Endothelial cell of coronary artery (primary cell): ENCODE measurements around the gene KRTAP3-3. TPM values are rescaled to one million over a fixed set of nuclear protein-coding genes. Genes with fewer than 3 reads are reported as not detected.

Experiments used
- total RNA-seq: library from RNA; depleted of rRNA; stranded (reverse); fragments of >200 nt; gene quantifications from 2 replicates; pipeline ENCODE4 v1.2.3, GENCODE V29; 2014

The KRTAP3-3 gene
- not detected in 2 replicates for total RNA-seq

GRCh38 chr17:40993839-40994238 lies at the start of gene KRTAP3-3:
Gene KRTAP3-3 (minus strand): TSS chr17:40994164. CDS start chr17:40994097, 67 bp downstream.

GRCh38 chr17:41040783-41041571 lies 47.0 kb upstream of the KRTAP3-3 start, which contains the start of gene KRTAP1-1:
Gene KRTAP1-1 (minus strand): TSS chr17:41041450. CDS start chr17:41041397, 53 bp downstream.

GRCh38 chr17:41034346-41034935 lies 40.5 kb upstream of the KRTAP3-3 start, which contains the start of gene KRTAP1-3:
Gene KRTAP1-3 (minus strand): TSS chr17:41034874. CDS start chr17:41034821, 53 bp downstream.

GRCh38 chr17:41029633-41030245 lies 35.8 kb upstream of the KRTAP3-3 start, which contains the start of gene KRTAP1-4:
Gene KRTAP1-4 (minus strand): TSS chr17:41030195. CDS start chr17:41030078, 117 bp downstream.

GRCh38 chr17:41026715-41027471 lies 32.9 kb upstream of the KRTAP3-3 start, which contains the start of gene KRTAP1-5:
Gene KRTAP1-5 (minus strand): TSS chr17:41027208. CDS start chr17:41027155, 53 bp downstream.

GRCh38 chr17:41008811-41009210 lies 14.8 kb upstream of the KRTAP3-3 start, which contains the start of gene KRTAP3-1:
Gene KRTAP3-1 (minus strand): TSS chr17:41009128. CDS start chr17:41009074, 54 bp downstream.

GRCh38 chr17:40999563-40999962 lies 5.6 kb upstream of the KRTAP3-3 start, which contains the start of gene KRTAP3-2:
Gene KRTAP3-2 (minus strand): TSS chr17:40999906. CDS start chr17:40999853, 53 bp downstream.

GRCh38 chr17:40984226-40984625 lies 9.7 kb downstream of the KRTAP3-3 start, which contains the start of gene KRT40:
Gene KRT40 (minus strand): TSS chr17:40984326. CDS start chr17:40984273, 53 bp downstream.

GRCh38 chr17:40966848-40967247 lies 27.1 kb downstream of the KRTAP3-3 start, which contains the start of gene KRT39:
Gene KRT39 (minus strand): TSS chr17:40966948. CDS start chr17:40966856, 92 bp downstream.

Other genes with a start within 250 kb of the KRTAP3-3 start
- not detected in 2 replicates for gene KRT25, start 238.8 kb downstream of the KRTAP3-3 start, total RNA-seq
- not detected in 2 replicates for gene KRT26, start 222.0 kb downstream of the KRTAP3-3 start, total RNA-seq
- not detected in 2 replicates for gene KRT27, start 211.6 kb downstream of the KRTAP3-3 start, total RNA-seq
- not detected in 2 replicates for gene KRT28, start 194.2 kb downstream of the KRTAP3-3 start, total RNA-seq
- 2.7 and 4.0 TPM in 2 replicates for gene KRT10, start 171.6 kb downstream of the KRTAP3-3 start, total RNA-seq
- gene KRT12, start 126.9 kb downstream of the KRTAP3-3 start, total RNA-seq: not detected in 2 replicates
- not detected in 2 replicates for gene KRT20, start 108.9 kb downstream of the KRTAP3-3 start, total RNA-seq
- not detected in 2 replicates for gene KRT23, start 56.5 kb downstream of the KRTAP3-3 start, total RNA-seq
- gene KRT39, start 27.2 kb downstream of the KRTAP3-3 start, total RNA-seq: not detected in 2 replicates
- gene KRT40, start 9.8 kb downstream of the KRTAP3-3 start, total RNA-seq: not detected in 2 replicates
- gene KRTAP3-2, start 5.7 kb upstream of the KRTAP3-3 start, total RNA-seq: not detected in 2 replicates
- gene KRTAP3-1, start 15.0 kb upstream of the KRTAP3-3 start, total RNA-seq: not detected in 2 replicates
- not detected in 2 replicates for gene KRTAP1-5, start 33.0 kb upstream of the KRTAP3-3 start, total RNA-seq
- gene KRTAP1-4, start 36.0 kb upstream of the KRTAP3-3 start, total RNA-seq: not detected in 2 replicates
- gene KRTAP1-3, start 40.7 kb upstream of the KRTAP3-3 start, total RNA-seq: not detected in 2 replicates
- not detected in 2 replicates for gene KRTAP1-1, start 47.3 kb upstream of the KRTAP3-3 start, total RNA-seq
- not detected in 2 replicates for gene KRTAP2-1, start 53.2 kb upstream of the KRTAP3-3 start, total RNA-seq
- gene KRTAP2-2, start 61.1 kb upstream of the KRTAP3-3 start, total RNA-seq: not detected in 2 replicates
- not detected in 2 replicates for gene KRTAP2-3, start 66.0 kb upstream of the KRTAP3-3 start, total RNA-seq
- not detected in 2 replicates for gene KRTAP2-4, start 71.7 kb upstream of the KRTAP3-3 start, total RNA-seq
- not detected in 2 replicates for gene KRTAP4-7, start 90.0 kb upstream of the KRTAP3-3 start, total RNA-seq
- gene KRTAP4-8, start 104.0 kb upstream of the KRTAP3-3 start, total RNA-seq: not detected in 2 replicates
- not detected in 2 replicates for gene KRTAP4-16, start 108.0 kb upstream of the KRTAP3-3 start, total RNA-seq
- gene KRTAP4-9, start 111.2 kb upstream of the KRTAP3-3 start, total RNA-seq: not detected in 2 replicates
- gene KRTAP4-11, start 124.2 kb upstream of the KRTAP3-3 start, total RNA-seq: not detected in 2 replicates
- not detected in 2 replicates for gene KRTAP4-12, start 130.0 kb upstream of the KRTAP3-3 start, total RNA-seq
- gene KRTAP4-6, start 146.4 kb upstream of the KRTAP3-3 start, total RNA-seq: not detected in 2 replicates
- not detected in 2 replicates for gene KRTAP4-5, start 155.7 kb upstream of the KRTAP3-3 start, total RNA-seq
- gene KRTAP4-4, start 166.6 kb upstream of the KRTAP3-3 start, total RNA-seq: not detected in 2 replicates
- gene KRTAP4-3, start 174.1 kb upstream of the KRTAP3-3 start, total RNA-seq: not detected in 2 replicates
- not detected in 2 replicates for gene KRTAP4-2, start 184.1 kb upstream of the KRTAP3-3 start, total RNA-seq
- not detected in 2 replicates for gene KRTAP4-1, start 190.7 kb upstream of the KRTAP3-3 start, total RNA-seq
- gene KRTAP9-1, start 195.7 kb upstream of the KRTAP3-3 start, total RNA-seq: not detected in 2 replicates
- not detected in 2 replicates for gene KRTAP9-2, start 232.5 kb upstream of the KRTAP3-3 start, total RNA-seq
- gene KRTAP9-3, start 238.3 kb upstream of the KRTAP3-3 start, total RNA-seq: not detected in 2 replicates
- gene KRTAP9-8, start 243.8 kb upstream of the KRTAP3-3 start, total RNA-seq: not detected in 2 replicates